ENCODE results near the gene HTR4. TPM values are rescaled to one million over a fixed set of nuclear protein-coding genes. Genes with fewer than 3 reads are reported as not detected.

HTR4 gene
- total RNA-seq, 2 donors from 2014 or later = 7.5 to 8.9 TPM

GRCh38 chr5:148523139-148523538 is 131.2 kb downstream of the HTR4 start:
- intact Hi-C loops (cut with DNase I) = no loop called here
- no peak for TF ChIP-seq CTCF (IDR thresholded peaks at IDR 0.05)
- Histone ChIP-seq H3K27ac (no peak overlapping the region), H3K9me3 (no peaks in the 10 kb centered on the region), H3K36me3 (no peaks in the 10 kb centered on the region), H3K9ac (ENCODE audit: low read depth in 2 of 2, low read length in 2 of 2) (no peak overlapping the region), H3K4me1 (no peaks in the 10 kb centered on the region), H3K27me3 (no peaks in the 10 kb centered on the region), H3K4me3 (no peak overlapping the region)
- no peak for DNase-seq

GRCh38 chr5:148515460-148515859 is 138.9 kb downstream of the HTR4 start:
- Histone ChIP-seq H3K4me3 (no peak overlapping the region), H3K9ac (ENCODE audit: low read depth in 2 of 2, low read length in 2 of 2) (no peak overlapping the region), H3K4me1 (no peaks in the 10 kb centered on the region), H3K27ac (no peak overlapping the region), H3K36me3 (no peaks in the 10 kb centered on the region), H3K27me3 (no peaks in the 10 kb centered on the region), H3K9me3 (no peaks in the 10 kb centered on the region)
- intact Hi-C loops (cut with DNase I) = no loop called here
- DNase-seq = no peak
- TF ChIP-seq CTCF (IDR thresholded peaks at IDR 0.05) = no peak

DNA sequence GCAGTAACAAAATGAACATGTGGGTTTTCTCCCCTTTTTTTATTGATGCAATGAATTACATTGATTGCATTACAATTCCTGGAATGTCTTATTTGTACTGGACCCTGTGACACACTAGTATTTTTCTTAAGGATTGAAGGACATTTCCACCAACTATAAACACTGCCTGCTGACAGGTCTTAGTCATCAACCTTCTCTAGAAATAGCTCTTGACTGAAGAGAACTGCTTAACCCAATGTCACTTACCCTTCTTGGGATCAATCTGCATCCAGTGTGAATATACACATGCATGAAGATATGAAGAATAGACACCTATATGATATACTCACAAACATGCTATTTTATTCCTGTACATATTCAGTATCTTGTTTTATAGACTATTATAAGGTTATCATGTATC is 140.0 kb downstream of the HTR4 start:
- intact Hi-C loops (cut with DNase I) = no loop called here
- no peaks in the 10 kb centered on the region for H3K4me1 ChIP-seq
- no peaks in the 10 kb centered on the region for H3K36me3 ChIP-seq
- no peaks in the 10 kb centered on the region for H3K27me3 ChIP-seq
- no peak overlapping the region for H3K27ac ChIP-seq
- H3K9me3 ChIP-seq = no peaks in the 10 kb centered on the region
- no peak overlapping the region for H3K9ac ChIP-seq (ENCODE audit: low read depth in 2 of 2, low read length in 2 of 2)
- DNase-seq = no peak
- TF ChIP-seq CTCF (IDR thresholded peaks at IDR 0.05) = no peak
- H3K4me3 ChIP-seq = no peak overlapping the region

GRCh38 chr5:148512498-148512897 is 141.8 kb downstream of the HTR4 start:
- H3K9ac ChIP-seq (ENCODE audit: low read depth in 2 of 2, low read length in 2 of 2) = no peak overlapping the region
- no peak for DNase-seq
- H3K9me3 ChIP-seq = no peaks in the 10 kb centered on the region
- no peak overlapping the region for H3K4me3 ChIP-seq
- intact Hi-C loops (cut with DNase I) = no loop called here
- no peak overlapping the region for H3K27ac ChIP-seq
- no peak for TF ChIP-seq CTCF (IDR thresholded peaks at IDR 0.05)
- no peaks in the 10 kb centered on the region for H3K4me1 ChIP-seq
- H3K27me3 ChIP-seq = no peaks in the 10 kb centered on the region
- no peaks in the 10 kb centered on the region for H3K36me3 ChIP-seq

DNA sequence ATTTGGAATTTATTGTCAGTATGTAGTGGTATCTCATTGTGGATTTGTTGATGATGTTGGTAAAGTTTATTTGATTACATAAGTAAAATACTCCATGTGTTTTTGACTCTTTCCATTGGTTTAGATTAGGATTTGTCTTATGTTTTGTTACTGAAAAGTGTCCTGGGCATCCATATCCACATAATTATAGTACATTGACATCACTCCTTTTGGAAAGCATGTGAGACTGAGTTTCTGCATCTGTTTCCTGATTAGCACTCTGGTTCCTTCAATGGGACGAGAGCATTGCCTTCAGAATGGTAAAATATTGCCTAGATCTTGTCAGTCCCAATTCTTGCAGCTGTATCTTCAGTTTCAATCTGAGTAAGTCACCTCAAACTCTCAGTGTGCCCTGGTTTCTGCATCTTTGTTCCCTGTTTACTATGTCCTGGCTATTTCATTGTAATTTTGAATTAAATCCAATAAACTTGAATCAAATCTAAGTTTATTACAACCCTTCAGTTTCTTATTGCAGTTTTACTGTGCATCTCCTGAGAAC is 142.4 kb downstream of the HTR4 start:
- intact Hi-C loops (cut with DNase I) = no loop called here
- Histone ChIP-seq H3K9me3 (no peaks in the 10 kb centered on the region), H3K27ac (no peak overlapping the region), H3K4me3 (no peak overlapping the region), H3K4me1 (no peaks in the 10 kb centered on the region), H3K36me3 (no peaks in the 10 kb centered on the region), H3K9ac (ENCODE audit: low read depth in 2 of 2, low read length in 2 of 2) (no peak overlapping the region), H3K27me3 (no peaks in the 10 kb centered on the region)
- DNase-seq = no peak
- TF ChIP-seq CTCF (IDR thresholded peaks at IDR 0.05) = no peak
